Vagina (tissue), 2 donors: ENCODE measurements around the gene OR2T5.
"Not testable (repeated sequence)": the region's sequence is repeated elsewhere in the genome, so short reads cannot be mapped to it uniquely, and the experiment has no call there.

Experiments
- CTCF ChIP-seq, 3 experiments: fragments of 450-650 bp in 2 of 3; fragments of 200-600 bp in 1 of 3; sonication (generic) in 1 of 3; IDR thresholded peaks; one replicate each; pipeline ENCODE4 v1.5.1; 2017 to 2019; ENCODE audit warnings: antibody characterized with exemption in 3 of 3, mild to moderate bottlenecking in 2 of 3, moderate library complexity in 2 of 3
- POLR2A ChIP-seq, 2 donors: fragments of 450-650 bp; IDR thresholded peaks; one replicate each; pipeline ENCODE4 v1.6.1; 2017; ENCODE audit warnings: antibody characterized with exemption in 2 of 2, mild to moderate bottlenecking in 2 of 2, moderate library complexity in 2 of 2

- TF ChIP-seq POLR2A, CTCF (IDR thresholded peaks at IDR 0.05): not testable (repeated sequence)
These were observed 19.4 kb downstream of the OR2T5 start, which contains the start of gene OR2G6 for GRCh38 chr1:248507773-248508172.
